Panc1 (cell line): ENCODE measurements around the gene GPRIN2. TPM values are rescaled to one million over a fixed set of nuclear protein-coding genes. Genes with fewer than 3 reads are reported as not detected.

Source experiments
- ATAC-seq: fragments of 200-7000 bp; cut with Tn5 transposase; 2 replicates; pipeline ENCODE4 v1.9.1; 2020; ENCODE audit warnings: mild to moderate bottlenecking, moderate library complexity
- BruUV-seq: library from RNA; stranded (reverse); fragments of 400-500 nt; replicated peaks from 2 replicates; lab custom pipeline; 2021; lab: Mats Ljungman, UMichigan
- CTCF ChIA-PET: fragments of 300-600 bp; sonication (Branson Sonifier 250); formaldehyde crosslinking; loops from one replicate; lab custom pipeline; 2022; ENCODE audit warnings: antibody characterized with exemption; lab: Charles Lee
- POLR2A ChIA-PET: fragments of 300-600 bp; sonication (Branson Sonifier 250); formaldehyde crosslinking; loops from one replicate; lab custom pipeline; 2022; ENCODE audit warnings: antibody characterized with exemption; lab: Charles Lee
- DNase-seq: peaks from one replicate; pipeline ENCODE4 v3.0.0-alpha.2; 2010; ENCODE audit warnings: low read depth, low spot score
- H3K27ac ChIP-seq: 2 replicates; pipeline ENCODE4 v1.5.1; 2011; ENCODE audit warnings: mild to moderate bottlenecking, low read length, inconsistent platforms
- H3K27me3 ChIP-seq: fragments of 200-500 bp; sonication (Bioruptor generic); 2 replicates; pipeline ENCODE4 v1.6.0; 2014; ENCODE audit warnings: low read length, inconsistent platforms; ENCODE audit not compliant: control insufficient read depth, insufficient read depth
- H3K36me3 ChIP-seq: fragments of 200-500 bp; sonication (Bioruptor generic); 2 replicates; pipeline ENCODE4 v1.5.1; 2014; ENCODE audit warnings: inconsistent platforms, mild to moderate bottlenecking, low read length, moderate library complexity; ENCODE audit not compliant: control insufficient read depth, insufficient read depth
- H3K4me1 ChIP-seq: 2 replicates; pipeline ENCODE4 v1.5.1; 2011; ENCODE audit warnings: inconsistent platforms, mild to moderate bottlenecking, low read length, moderate library complexity; ENCODE audit not compliant: control insufficient read depth, insufficient read depth
- H3K4me3 ChIP-seq, 2 experiments: 2 replicates each; pipeline ENCODE4 v1.5.1; 2011 to 2012; ENCODE audit warnings: low read depth in 2 of 2, low read length in 2 of 2, mild to moderate bottlenecking in 2 of 2, inconsistent platforms in 1 of 2, moderate library complexity in 1 of 2
- H3K9me3 ChIP-seq: fragments of 200-500 bp; sonication (Bioruptor generic); 2 replicates; pipeline ENCODE4 v1.5.1; 2014; ENCODE audit warnings: low read depth, mild to moderate bottlenecking, inconsistent platforms, low read length, moderate library complexity; ENCODE audit not compliant: control insufficient read depth, insufficient read depth
- POLR2AphosphoS5 ChIP-seq: IDR thresholded peaks from 2 replicates; pipeline ENCODE4 v1.6.1; 2012; ENCODE audit warnings: mild to moderate bottlenecking, low read depth, low read length, moderate library complexity
- SIN3A ChIP-seq: IDR thresholded peaks from 2 replicates; pipeline ENCODE4 v1.6.1; 2012; ENCODE audit warnings: low read depth, mild to moderate bottlenecking, low read length, moderate library complexity, borderline replicate concordance; ENCODE audit not compliant: insufficient read depth
- TCF7L2 ChIP-seq: IDR thresholded peaks from 2 replicates; pipeline ENCODE4 v1.6.1; 2011; ENCODE audit warnings: mild to moderate bottlenecking, low read depth, low read length, inconsistent platforms
- in situ Hi-C: cut with HindIII; loops from 2 replicates; pipeline ENCODE4 v1.10.0; 2016; ENCODE audit warnings: low sequenced_read_pairs, low pct_unique_long_range_greater_than_20kb
- intact Hi-C: fragments of 100-400 bp; cut with micrococcal nuclease; formaldehyde crosslinking; loops from one replicate; pipeline ENCODE4 v1.10.0; 2022; ENCODE audit not compliant: unreplicated experiment
- total RNA-seq: library from RNA; stranded (reverse); gene quantifications from one replicate; pipeline ENCODE4 v1.2.1, GENCODE V29; 2021; ENCODE audit not compliant: unreplicated experiment
- TF ChIP-seq, protein P1 (sequence below), 2 experiments: IDR thresholded peaks; 2 replicates each; pipeline ENCODE4 v1.6.1; 2011 to 2012; ENCODE audit warnings: low read depth in 2 of 2, control low read depth in 1 of 2, low read length in 1 of 2, mild to moderate bottlenecking in 1 of 2, moderate library complexity in 1 of 2; ENCODE audit not compliant: insufficient read depth in 1 of 2
- TF ChIP-seq, protein P2 (sequence below): fragments of 450-650 bp; IDR thresholded peaks from 2 replicates; pipeline ENCODE4 v1.5.1; 2017; ENCODE audit warnings: mild to moderate bottlenecking

The GPRIN2 gene
- total RNA-seq, 1 experiment from 2014 or later, result 12.9 TPM

DNA sequence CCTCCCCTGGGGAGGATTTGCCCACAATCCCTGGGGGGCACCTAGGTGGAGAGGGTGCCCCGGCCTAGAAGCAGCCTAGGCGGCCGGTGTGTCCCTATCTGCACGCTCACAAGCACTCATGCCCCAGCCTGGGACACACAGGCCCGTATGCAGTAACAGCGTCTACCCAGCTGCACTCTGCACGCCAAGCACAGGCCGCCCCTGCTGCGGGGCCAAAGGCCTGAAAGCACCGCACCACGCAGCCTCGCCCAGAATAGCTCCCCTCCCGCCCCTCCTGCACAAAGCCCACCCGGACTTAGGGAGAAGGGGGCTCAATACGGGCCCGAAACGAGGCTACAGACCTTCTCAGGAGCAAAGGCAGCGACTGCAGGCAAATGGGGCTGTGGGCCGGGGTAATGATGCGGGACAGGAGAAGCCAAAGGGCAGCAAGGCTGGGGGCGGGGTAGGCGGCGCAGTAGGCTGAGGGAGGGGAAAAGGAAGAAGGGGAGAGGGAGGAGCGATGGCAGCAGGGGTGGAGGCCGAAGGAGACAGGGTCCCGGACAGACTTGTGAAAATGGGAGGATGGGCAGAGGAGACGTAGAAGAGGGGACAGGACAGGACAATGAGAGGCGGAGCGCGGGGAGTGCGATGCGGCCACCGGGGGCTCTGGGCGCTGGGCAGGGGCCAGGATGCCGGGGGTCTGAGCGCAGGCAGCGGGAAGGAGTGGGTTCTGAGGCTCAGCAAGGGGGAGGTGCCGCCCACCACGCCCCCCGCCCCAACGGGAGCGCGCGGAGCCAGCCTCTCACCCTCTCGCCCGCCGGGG is 544 bp downstream of the GPRIN2 start:
- POLR2A ChIA-PET, result no interaction called here
- peak; percentile 31 for ATAC-seq

DNA sequence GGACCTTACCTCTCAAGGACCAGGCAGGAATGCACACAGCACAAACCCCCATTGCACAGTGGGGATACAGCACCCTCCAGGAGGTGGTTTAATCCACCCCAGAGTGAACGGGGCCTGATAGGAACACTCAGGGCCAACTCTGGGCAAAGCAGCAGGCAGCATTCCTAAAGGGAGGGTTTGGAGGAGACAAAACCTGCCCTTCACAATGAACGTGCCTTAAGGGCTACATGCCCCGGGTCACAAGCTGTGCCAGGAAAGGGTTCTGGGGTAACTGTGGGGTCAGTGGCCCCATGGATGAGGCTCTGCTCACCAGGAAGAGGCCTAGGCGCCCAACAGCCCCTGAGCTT is 1.1 kb downstream of the GPRIN2 start:
- DNase-seq (no peak), ATAC-seq (0 out of 2 replicates have a peak, but pooled peaks have one; percentile 12)
- H3K36me3 ChIP-seq, result no peaks in the 10 kb centered on the region
- peak overlapping the region; percentile 19; the same call in 1 of the 2 replicates for H3K27ac ChIP-seq
- H3K27me3 ChIP-seq, result no peaks in the 10 kb centered on the region
- CTCF ChIA-PET, result no interaction called here
- peak overlapping the region; percentile 48 to 57; a peak in 3 of 4 replicates for H3K4me3 ChIP-seq
- no TSS peak for BruUV-seq
- no peaks in the 10 kb centered on the region for H3K9me3 ChIP-seq
- peaks cover 24% of the 10 kb centered on the region for H3K4me1 ChIP-seq
- intact Hi-C loops (no loop called here), in situ Hi-C loops (no loop called here)
- POLR2A ChIA-PET, result no interaction called here
- TF ChIP-seq, protein P1, sequence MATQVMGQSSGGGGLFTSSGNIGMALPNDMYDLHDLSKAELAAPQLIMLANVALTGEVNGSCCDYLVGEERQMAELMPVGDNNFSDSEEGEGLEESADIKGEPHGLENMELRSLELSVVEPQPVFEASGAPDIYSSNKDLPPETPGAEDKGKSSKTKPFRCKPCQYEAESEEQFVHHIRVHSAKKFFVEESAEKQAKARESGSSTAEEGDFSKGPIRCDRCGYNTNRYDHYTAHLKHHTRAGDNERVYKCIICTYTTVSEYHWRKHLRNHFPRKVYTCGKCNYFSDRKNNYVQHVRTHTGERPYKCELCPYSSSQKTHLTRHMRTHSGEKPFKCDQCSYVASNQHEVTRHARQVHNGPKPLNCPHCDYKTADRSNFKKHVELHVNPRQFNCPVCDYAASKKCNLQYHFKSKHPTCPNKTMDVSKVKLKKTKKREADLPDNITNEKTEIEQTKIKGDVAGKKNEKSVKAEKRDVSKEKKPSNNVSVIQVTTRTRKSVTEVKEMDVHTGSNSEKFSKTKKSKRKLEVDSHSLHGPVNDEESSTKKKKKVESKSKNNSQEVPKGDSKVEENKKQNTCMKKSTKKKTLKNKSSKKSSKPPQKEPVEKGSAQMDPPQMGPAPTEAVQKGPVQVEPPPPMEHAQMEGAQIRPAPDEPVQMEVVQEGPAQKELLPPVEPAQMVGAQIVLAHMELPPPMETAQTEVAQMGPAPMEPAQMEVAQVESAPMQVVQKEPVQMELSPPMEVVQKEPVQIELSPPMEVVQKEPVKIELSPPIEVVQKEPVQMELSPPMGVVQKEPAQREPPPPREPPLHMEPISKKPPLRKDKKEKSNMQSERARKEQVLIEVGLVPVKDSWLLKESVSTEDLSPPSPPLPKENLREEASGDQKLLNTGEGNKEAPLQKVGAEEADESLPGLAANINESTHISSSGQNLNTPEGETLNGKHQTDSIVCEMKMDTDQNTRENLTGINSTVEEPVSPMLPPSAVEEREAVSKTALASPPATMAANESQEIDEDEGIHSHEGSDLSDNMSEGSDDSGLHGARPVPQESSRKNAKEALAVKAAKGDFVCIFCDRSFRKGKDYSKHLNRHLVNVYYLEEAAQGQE (IDR thresholded peaks at IDR 0.05; ENCODE audit: insufficient read depth in 1 of 2, low read depth in 2 of 2, low read length in 1 of 2), result no peak
- TF ChIP-seq TCF7L2, result no peak
- no peak for TF ChIP-seq SIN3A
- TF ChIP-seq POLR2AphosphoS5, result no peak

More for the DNA sequence above, 544 bp downstream of the GPRIN2 start:
- in situ Hi-C loops, result no loop called here
- TF ChIP-seq POLR2AphosphoS5, result no peak
- no peak for TF ChIP-seq TCF7L2
- 0 out of 2 replicates have a peak, but pooled peaks have one; percentile 21 for TF ChIP-seq SIN3A
- H3K36me3 ChIP-seq, result no peaks in the 10 kb centered on the region
- BruUV-seq, result no TSS peak
- H3K9me3 ChIP-seq, result no peaks in the 10 kb centered on the region
- H3K4me3 ChIP-seq, result peak overlapping the region; percentile 48 to 57
- CTCF ChIA-PET, result interaction anchor here (0.6 kb wide), 1 partner anchor 1623 kb away, joined by 7 read pairs; no protein-coding TSS in a partner anchor
- H3K27ac ChIP-seq, result peak overlapping the region; percentile 19; the same call in 1 of the 2 replicates
- H3K4me1 ChIP-seq, result peaks cover 24% of the 10 kb centered on the region
- intact Hi-C loops, result no loop called here
- no peaks in the 10 kb centered on the region; the same call in 1 of the 2 replicates for H3K27me3 ChIP-seq
- no peak for DNase-seq

DNA sequence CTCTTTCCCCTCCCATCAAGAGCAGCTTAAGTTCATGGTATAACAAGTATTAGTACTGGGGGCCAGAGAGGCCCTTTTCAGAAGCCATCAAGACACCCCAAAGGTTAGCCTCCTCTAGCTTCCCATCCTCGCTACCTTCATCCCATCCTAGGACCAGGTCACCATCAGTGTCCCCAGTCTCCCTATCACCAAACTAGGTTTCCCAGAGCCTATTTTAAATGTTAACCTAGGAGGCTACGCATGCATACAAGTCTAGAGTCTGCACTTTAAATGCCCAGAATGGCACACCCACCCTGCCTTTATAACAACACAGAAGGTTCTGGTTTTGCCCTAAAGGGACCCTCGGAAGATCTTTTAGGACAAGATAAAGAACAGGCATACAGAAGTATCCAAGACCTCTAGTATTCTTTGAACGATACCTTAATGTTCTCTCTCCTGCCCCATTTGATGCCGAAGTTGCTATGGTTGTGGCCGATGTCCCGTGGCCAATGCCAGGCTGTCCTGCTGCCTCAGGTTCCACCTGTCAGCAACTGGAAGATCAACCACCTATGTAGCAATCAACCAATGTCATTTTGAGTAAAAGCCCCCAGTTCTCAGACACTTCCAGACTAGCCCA is 2.2 kb downstream of the GPRIN2 start:
- TF ChIP-seq TCF7L2 (no peak), POLR2AphosphoS5 (no peak), SIN3A (no peak)
- TF ChIP-seq, protein P1 (IDR thresholded peaks at IDR 0.05; ENCODE audit: insufficient read depth in 1 of 2, low read depth in 2 of 2, low read length in 1 of 2), result no peak
- TF ChIP-seq, protein P2, sequence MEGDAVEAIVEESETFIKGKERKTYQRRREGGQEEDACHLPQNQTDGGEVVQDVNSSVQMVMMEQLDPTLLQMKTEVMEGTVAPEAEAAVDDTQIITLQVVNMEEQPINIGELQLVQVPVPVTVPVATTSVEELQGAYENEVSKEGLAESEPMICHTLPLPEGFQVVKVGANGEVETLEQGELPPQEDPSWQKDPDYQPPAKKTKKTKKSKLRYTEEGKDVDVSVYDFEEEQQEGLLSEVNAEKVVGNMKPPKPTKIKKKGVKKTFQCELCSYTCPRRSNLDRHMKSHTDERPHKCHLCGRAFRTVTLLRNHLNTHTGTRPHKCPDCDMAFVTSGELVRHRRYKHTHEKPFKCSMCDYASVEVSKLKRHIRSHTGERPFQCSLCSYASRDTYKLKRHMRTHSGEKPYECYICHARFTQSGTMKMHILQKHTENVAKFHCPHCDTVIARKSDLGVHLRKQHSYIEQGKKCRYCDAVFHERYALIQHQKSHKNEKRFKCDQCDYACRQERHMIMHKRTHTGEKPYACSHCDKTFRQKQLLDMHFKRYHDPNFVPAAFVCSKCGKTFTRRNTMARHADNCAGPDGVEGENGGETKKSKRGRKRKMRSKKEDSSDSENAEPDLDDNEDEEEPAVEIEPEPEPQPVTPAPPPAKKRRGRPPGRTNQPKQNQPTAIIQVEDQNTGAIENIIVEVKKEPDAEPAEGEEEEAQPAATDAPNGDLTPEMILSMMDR, result no peak
- Histone ChIP-seq H3K27ac (no peak overlapping the region), H3K36me3 (no peaks in the 10 kb centered on the region), H3K27me3 (no peaks in the 10 kb centered on the region), H3K4me3 (no peak overlapping the region), H3K4me1 (peaks cover 24% of the 10 kb centered on the region), H3K9me3 (no peaks in the 10 kb centered on the region)
- intact Hi-C loops, result no loop called here
- in situ Hi-C loops, result no loop called here
- POLR2A ChIA-PET, result no interaction called here
- BruUV-seq, result no TSS peak
- no peak for DNase-seq
- CTCF ChIA-PET, result no interaction called here
- no peak for ATAC-seq
